K562 (cell line): ENCODE data around the gene ZBTB42. TPM values are rescaled to one million over a fixed set of nuclear protein-coding genes. Genes with fewer than 3 reads are reported as not detected.
A peak's percentile ranks its signal among the peaks of the same experiment; 100 is the strongest.

ENCODE experiments used
- ARID1B ChIP-seq: fragments of 450-650 bp; IDR thresholded peaks from 2 replicates; pipeline ENCODE4 v1.6.1; 2016; ENCODE audit warnings: antibody characterized with exemption, mild to moderate bottlenecking, inconsistent platforms
- ARID4B ChIP-seq: sonication (generic); formaldehyde crosslinking; IDR thresholded peaks from 2 replicates; pipeline ENCODE4 v1.8.0; 2022; ENCODE audit warnings: mild to moderate bottlenecking, missing genetic modification reagents
- BRD9 ChIP-seq: fragments of 450-650 bp; IDR thresholded peaks from 2 replicates; pipeline ENCODE4 v1.6.1; 2018; ENCODE audit warnings: low read depth; ENCODE audit not compliant: partially characterized antibody
- CHD1 ChIP-seq: fragments of 200-600 bp; sonication (generic); IDR thresholded peaks from one replicate; pipeline ENCODE4 v1.6.1; 2012; ENCODE audit warnings: mild to moderate bottlenecking, moderate library complexity, low read length, inconsistent platforms
- CXXC5 ChIP-seq: fragments of 250-450 bp; sonication (Bioruptor Pico); IDR thresholded peaks from 2 replicates; pipeline ENCODE4 v1.8.0; 2022; ENCODE audit warnings: inconsistent platforms, mild to moderate bottlenecking, moderate library complexity
- ETS1 ChIP-seq: conservative IDR thresholded peaks from 2 replicates; pipeline ENCODE4 v1.6.1; 2011; ENCODE audit warnings: low read depth, mild to moderate bottlenecking, low read length; ENCODE audit not compliant: control insufficient read depth
- FOXJ3 ChIP-seq: sonication (generic); formaldehyde crosslinking; IDR thresholded peaks from 2 replicates; pipeline ENCODE4 v1.4.0; 2020; ENCODE audit warnings: mild to moderate bottlenecking, missing genetic modification reagents
- FOXP1 ChIP-seq: sonication (generic); formaldehyde crosslinking; IDR thresholded peaks from 2 replicates; pipeline ENCODE4 v1.8.0; 2022; ENCODE audit warnings: mild to moderate bottlenecking, missing genetic modification reagents
- HES1 ChIP-seq: fragments of 450-650 bp; IDR thresholded peaks from 2 replicates; pipeline ENCODE4 v1.6.1; 2016; ENCODE audit warnings: low read depth, mild to moderate bottlenecking, moderate library complexity
- HOXB6 ChIP-seq: fragments of 250-450 bp; sonication (Bioruptor Pico); IDR thresholded peaks from 2 replicates; pipeline ENCODE4 v1.5.1; 2022; ENCODE audit warnings: mild to moderate bottlenecking, borderline replicate concordance
- KDM1A ChIP-seq, 2 experiments: fragments of 450-650 bp; IDR thresholded peaks; 2 replicates each; pipeline ENCODE4 v1.6.1; 2016; ENCODE audit warnings: mild to moderate bottlenecking in 2 of 2
- KLF16 ChIP-seq: IDR thresholded peaks from 2 replicates; pipeline ENCODE4 v1.6.1; 2016; ENCODE audit warnings: antibody characterized with exemption
- MLX ChIP-seq, 2 experiments: fragments of 450-650 bp in 1 of 2; sonication (generic) in 1 of 2; formaldehyde crosslinking; conservative IDR thresholded peaks; 2 replicates each; pipeline versions ENCODE4 v1.4.0 to v1.8.1; 2020 to 2022; ENCODE audit warnings: mild to moderate bottlenecking in 1 of 2, missing genetic modification reagents in 1 of 2
- MTA3 ChIP-seq: fragments of 450-650 bp; formaldehyde crosslinking; IDR thresholded peaks from 2 replicates; pipeline ENCODE4 v1.6.1; 2017; ENCODE audit warnings: mild to moderate bottlenecking, borderline replicate concordance
- NFE2L1 ChIP-seq: fragments of 450-650 bp; IDR thresholded peaks from 2 replicates; pipeline ENCODE4 v1.6.1; 2016; ENCODE audit warnings: missing genetic modification characterization, low read depth, mild to moderate bottlenecking, missing compliant biosample characterization, moderate library complexity, borderline replicate concordance
- PCBP1 ChIP-seq: fragments of 200-400 bp; formaldehyde crosslinking; IDR thresholded peaks from 2 replicates; pipeline ENCODE4 v1.6.1; 2018; ENCODE audit warnings: mild to moderate bottlenecking, low read depth, low read length; ENCODE audit not compliant: poor library complexity, severe bottlenecking
- TEAD1 ChIP-seq, 2 experiments: fragments of 450-650 bp in 1 of 2; sonication (generic) in 1 of 2; formaldehyde crosslinking; IDR thresholded peaks; 2 replicates each; pipeline versions ENCODE4 v1.4.0 to v1.8.0; 2020 to 2022; ENCODE audit warnings: mild to moderate bottlenecking in 2 of 2, missing genetic modification reagents in 1 of 2
- ZC3H11A ChIP-seq: IDR thresholded peaks from 2 replicates; pipeline ENCODE4 v1.6.1; 2012; ENCODE audit warnings: low read depth, low read length, improper control_type of control experiment
- ZNF311 ChIP-seq: fragments of 250-450 bp; sonication (Bioruptor Pico); IDR thresholded peaks from 2 replicates; pipeline ENCODE4 v1.4.0; 2020; ENCODE audit warnings: mild to moderate bottlenecking, moderate library complexity
- ZNF507 ChIP-seq: conservative IDR thresholded peaks from 2 replicates; pipeline ENCODE4 v1.6.1; 2017; ENCODE audit warnings: missing genetic modification characterization, missing compliant biosample characterization
- ZNF583 ChIP-seq: fragments of 250-450 bp; sonication (Bioruptor Pico); IDR thresholded peaks from 2 replicates; pipeline ENCODE4 v1.4.0; 2020
- polyA plus RNA-seq, 8 experiments: library from polyadenylated mRNA; depleted of rRNA in 4 of 8; stranded (reverse) in 5 of 8; unstranded in 3 of 8; fragments of >200 nt; fragmentation: Nextera tagmentation in 2 of 8; fragmentation: Illumina TruSeq in 1 of 8; extraction: Ambion mirVana in 2 of 8; extraction: Trizol in 1 of 8; gene quantifications; 2 replicates each; pipeline versions ENCODE4 v1.2.1 to v1.2.3, GENCODE V29; 2011 to 2014; ENCODE audit warnings: inconsistent platforms in 1 of 8, missing spikeins in 1 of 8
- total RNA-seq, 7 experiments: library from RNA; depleted of rRNA in 6 of 7; stranded (reverse); fragments of >200 nt in 6 of 7; fragmentation: Illumina TruSeq in 2 of 7; extraction: Trizol in 2 of 7; gene quantifications; 2 replicates each; pipeline versions ENCODE4 v1.2.1 to v1.2.3, GENCODE V29; 2011 to 2021; ENCODE audit warnings: low replicate concordance in 1 of 7

The ZBTB42 gene
- total and polyA plus RNA-seq, 9 of the 15 experiments (the other 6 are each of a cell fraction or from before 2014, with no cell fraction given), result 0.03 to 8.5 (median 2.4) TPM

GRCh38 chr14:104751539-104752422 lies 49.1 kb upstream of the ZBTB42 start (continued):
- TF ChIP-seq ETS1 (no peak), CXXC5 (CRISPR knock-in tag) (peak; percentile 17; the same call in 1 of the 2 replicates), KDM1A (IDR thresholded peaks at IDR 0.05) (peak in 1 of 2 experiments; percentile 15; a peak in 1 of 4 replicates), ZC3H11A (no peak), BRD9 (peak; percentile 43), FOXP1 (CRISPR knock-in tag) (0 out of 2 replicates have a peak, but pooled peaks have one; percentile 70), KLF16 (peak; percentile 15; the same call in 1 of the 2 replicates), ARID1B (0 out of 2 replicates have a peak, but pooled peaks have one; percentile 36), ZNF583 (CRISPR knock-in tag) (no peak), ZNF311 (no peak), TEAD1 (CRISPR knock-in tag; IDR thresholded peaks at IDR 0.05) (peak in 1 of 2 experiments; percentile 61; a peak in 1 of 4 replicates), HES1 (no peak; the same call in 1 of the 2 replicates), FOXJ3 (CRISPR knock-in tag) (no peak), ARID4B (peak; percentile 69), MTA3 (no peak), PCBP1 (peak; percentile 31), MLX (CRISPR knock-in tag; conservative IDR thresholded peaks at IDR 0.05) (no peak), CHD1 (no peak), NFE2L1 (tag) (no peak), HOXB6 (CRISPR knock-in tag) (no peak), ZNF507 (no peak)
